Cardiac fibroblast (primary cell): Measurements from ENCODE around the gene DYNLRB1.

Experiments used
- DNase-seq, 2 donors: peaks; one replicate each; pipeline versions ENCODE4 v3.0.0 to v3.0.0-alpha.2; 2010; ENCODE audit warnings: low read depth in 2 of 2
- H3K4me3 ChIP-seq, 2 donors: replicated peaks in 1 of 2; 1 replicate in 1 of 2; 2 replicates in 1 of 2; pipeline ENCODE4 v1.5.1; 2011; ENCODE audit warnings: low read depth in 2 of 2, low read length in 2 of 2, mild to moderate bottlenecking in 2 of 2, moderate library complexity in 1 of 2
- CTCF ChIP-seq: IDR thresholded peaks from one replicate; pipeline ENCODE4 v1.5.1; 2011; ENCODE audit warnings: low read depth, mild to moderate bottlenecking, low read length, inconsistent platforms

Gene DYNLRB1

GRCh38 chr20:34531608-34532265 is 15.5 kb downstream of the DYNLRB1 start:
- no peak overlapping the region for H3K4me3 ChIP-seq
- no peak for TF ChIP-seq CTCF
- no peak for DNase-seq

DNA sequence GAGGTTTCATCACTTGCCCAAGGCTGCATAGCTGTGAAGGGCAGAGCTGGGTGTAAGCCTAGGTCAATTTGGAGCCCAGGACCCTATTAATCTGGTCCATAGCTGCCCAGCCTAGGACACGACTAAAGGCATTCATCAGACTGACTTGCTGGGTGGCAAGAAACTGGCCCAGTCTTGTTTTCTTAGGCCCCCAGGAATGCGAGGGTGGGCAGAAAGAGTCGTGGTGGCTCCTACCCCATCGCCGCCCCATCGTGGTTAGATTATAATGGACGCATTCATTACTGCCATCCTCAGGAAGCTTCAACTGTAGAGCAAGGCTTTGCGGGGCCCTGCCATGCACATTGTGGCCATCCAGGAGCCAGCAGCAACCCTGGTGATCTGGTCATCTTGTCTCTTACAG is 16.1 kb downstream of the DYNLRB1 start:
- TF ChIP-seq CTCF = no peak
- no peak overlapping the region for H3K4me3 ChIP-seq
- DNase-seq = no peak

- no peak for DNase-seq
- TF ChIP-seq CTCF = no peak
- H3K4me3 ChIP-seq = no peak overlapping the region
These were observed 16.5 kb downstream of the DYNLRB1 start for GRCh38 chr20:34532756-34533155.

DNA sequence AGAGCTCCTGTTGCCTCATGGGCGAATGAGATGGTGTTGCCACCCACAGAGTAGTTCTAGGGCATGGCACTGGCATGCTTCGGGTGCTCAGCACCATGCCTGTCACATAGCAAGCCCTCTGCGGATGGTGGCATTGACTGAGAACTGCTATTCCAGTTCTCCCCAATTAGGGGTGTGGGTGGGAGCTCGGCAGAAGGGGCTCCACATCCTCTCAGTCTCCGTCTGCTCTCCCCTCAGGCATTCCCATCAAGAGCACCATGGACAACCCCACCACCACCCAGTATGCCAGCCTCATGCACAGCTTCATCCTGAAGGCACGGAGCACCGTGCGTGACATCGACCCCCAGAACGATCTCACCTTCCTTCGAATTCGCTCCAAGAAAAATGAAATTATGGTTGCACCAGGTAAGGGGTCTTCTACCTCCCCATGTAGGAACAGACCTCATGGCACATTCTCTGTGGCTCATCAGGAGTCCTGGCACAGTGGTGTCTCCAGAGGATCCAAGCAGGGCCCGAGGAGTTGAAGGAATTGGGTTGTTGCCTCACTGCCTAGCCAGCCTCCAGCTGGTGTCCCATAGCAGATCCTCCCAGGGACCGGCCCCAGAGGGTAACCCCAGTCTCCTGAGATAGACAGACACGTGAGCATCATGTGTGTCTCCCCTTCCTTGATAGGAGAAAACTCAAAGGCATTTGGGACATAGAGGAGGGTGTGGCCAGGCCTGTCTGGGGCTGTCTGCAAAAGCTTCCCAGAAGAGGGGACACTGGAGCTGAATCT is 18.4 kb downstream of the DYNLRB1 start:
- no peak for DNase-seq
- no peak overlapping the region for H3K4me3 ChIP-seq
- TF ChIP-seq CTCF = no peak

DNA sequence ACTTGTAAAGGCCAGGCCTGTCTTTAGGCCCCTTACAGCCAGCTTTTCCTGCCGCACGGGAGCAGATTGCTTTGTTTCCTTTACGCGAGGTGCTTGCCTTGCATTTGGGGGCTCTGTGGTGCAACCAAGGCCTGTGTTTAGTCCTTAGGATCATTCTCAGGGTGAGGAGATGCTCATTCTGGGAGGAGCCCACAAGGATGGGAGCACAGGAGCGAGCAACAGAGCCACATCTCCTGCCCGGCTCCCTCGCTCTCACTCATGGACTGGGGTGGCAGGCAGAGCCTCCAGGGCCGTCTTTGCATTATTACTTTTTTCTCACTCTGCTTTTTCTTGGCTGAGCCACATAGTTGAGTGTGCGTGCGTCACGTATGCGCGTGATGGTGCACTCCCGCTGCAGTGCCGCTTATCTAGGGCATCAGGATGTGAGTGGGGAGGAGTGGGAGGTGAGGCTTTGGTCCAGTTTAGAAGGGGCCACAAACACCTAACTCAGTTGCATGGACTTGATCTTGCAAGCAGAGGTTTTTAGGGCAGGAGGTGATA is 19.1 kb downstream of the DYNLRB1 start:
- H3K4me3 ChIP-seq = no peak overlapping the region
- no peak for DNase-seq
- TF ChIP-seq CTCF = no peak

DNA sequence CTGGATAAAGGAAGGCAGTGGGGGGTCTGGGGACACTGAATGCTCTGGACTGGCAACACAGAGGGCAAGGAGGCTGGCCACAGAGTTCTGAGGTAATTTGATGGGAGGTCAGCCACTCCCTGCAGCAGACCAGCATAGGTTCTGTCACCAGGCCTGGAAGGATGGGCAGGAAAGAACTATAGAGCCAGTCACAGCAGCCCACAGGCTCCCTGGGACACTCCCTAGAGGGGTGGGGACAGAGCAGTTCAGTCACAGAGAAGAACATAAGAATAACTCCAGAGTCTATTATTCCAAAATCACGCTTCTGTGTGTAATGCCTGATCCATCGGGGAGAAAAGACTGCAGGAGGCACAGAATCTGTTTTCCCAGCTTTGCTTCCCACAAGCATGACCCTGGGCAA is 19.6 kb downstream of the DYNLRB1 start:
- no peak for DNase-seq
- H3K4me3 ChIP-seq = no peak overlapping the region
- no peak for TF ChIP-seq CTCF
